Coronary artery (tissue), 2 donors: ENCODE data around the gene MACROD1.

Experiments used
- DNase-seq: peaks from one replicate; pipeline ENCODE4 v3.0.0-alpha.2; 2017; ENCODE audit warnings: low spot score
- H3K27ac ChIP-seq, 2 donors: fragments of 200-600 bp; sonication (generic); one replicate each; pipeline ENCODE4 v1.5.1; 2016 to 2019
- H3K4me3 ChIP-seq: fragments of 200-600 bp; sonication (generic); 2 replicates; pipeline ENCODE4 v1.5.1; 2016; ENCODE audit warnings: mild to moderate bottlenecking, moderate library complexity
- TF ChIP-seq, protein P1 (sequence below): fragments of 200-600 bp; sonication (generic); IDR thresholded peaks from one replicate; pipeline ENCODE4 v1.5.1; 2019; ENCODE audit warnings: antibody characterized with exemption

MACROD1 gene

DNA sequence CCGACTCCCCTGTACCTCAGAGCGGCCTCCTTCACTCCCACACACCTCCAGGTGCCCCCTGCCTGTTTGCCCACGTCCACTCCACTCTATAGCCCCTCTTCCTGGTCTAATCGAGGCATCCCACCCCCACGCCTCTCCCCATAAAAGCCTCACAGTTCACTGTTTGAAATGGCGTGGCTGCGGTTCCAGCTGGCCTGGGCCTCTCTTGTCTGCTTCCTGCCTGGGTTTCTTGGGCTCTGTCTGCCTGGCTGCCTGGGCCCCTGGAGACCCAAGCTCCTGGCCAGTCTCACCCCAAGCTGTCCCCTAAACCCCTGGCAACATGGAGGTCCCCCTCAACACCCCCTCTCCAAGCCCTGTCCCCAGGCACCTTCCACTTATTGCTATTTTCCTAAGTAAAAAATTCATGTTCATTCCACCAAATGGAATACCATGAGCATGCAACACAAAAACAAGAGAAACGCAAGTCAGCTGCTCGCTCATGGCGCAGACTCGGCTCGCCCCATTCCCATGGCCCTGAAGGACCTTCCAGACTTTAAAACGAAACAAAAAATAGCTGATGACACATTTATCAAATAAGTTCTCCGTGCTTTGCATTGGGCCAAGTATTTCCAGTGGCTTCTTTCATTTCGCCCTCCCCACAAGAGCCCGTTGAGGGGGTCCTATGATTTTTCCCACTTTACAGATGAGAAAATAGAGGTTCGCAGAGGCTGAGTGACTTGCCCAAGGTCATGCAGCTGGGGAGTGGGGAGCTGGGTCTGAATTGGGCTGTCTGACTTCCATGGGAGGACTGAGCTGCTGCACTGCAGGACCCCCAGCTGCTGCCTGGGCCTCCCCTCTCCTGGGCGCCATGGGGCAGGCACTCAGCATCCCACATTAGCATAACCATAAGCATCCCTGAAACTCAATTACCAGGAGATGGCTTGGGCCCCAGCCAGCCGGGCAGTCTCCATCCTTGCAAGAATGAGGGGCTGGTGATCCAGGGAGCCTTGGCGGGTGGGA, 141.9 kb downstream of the MACROD1 start:
- no peak overlapping the region for H3K4me3 ChIP-seq
- DNase-seq: no peak
- peak overlapping the region in 1 of 2 donors; percentile 7 for H3K27ac ChIP-seq
- TF ChIP-seq, protein P1, sequence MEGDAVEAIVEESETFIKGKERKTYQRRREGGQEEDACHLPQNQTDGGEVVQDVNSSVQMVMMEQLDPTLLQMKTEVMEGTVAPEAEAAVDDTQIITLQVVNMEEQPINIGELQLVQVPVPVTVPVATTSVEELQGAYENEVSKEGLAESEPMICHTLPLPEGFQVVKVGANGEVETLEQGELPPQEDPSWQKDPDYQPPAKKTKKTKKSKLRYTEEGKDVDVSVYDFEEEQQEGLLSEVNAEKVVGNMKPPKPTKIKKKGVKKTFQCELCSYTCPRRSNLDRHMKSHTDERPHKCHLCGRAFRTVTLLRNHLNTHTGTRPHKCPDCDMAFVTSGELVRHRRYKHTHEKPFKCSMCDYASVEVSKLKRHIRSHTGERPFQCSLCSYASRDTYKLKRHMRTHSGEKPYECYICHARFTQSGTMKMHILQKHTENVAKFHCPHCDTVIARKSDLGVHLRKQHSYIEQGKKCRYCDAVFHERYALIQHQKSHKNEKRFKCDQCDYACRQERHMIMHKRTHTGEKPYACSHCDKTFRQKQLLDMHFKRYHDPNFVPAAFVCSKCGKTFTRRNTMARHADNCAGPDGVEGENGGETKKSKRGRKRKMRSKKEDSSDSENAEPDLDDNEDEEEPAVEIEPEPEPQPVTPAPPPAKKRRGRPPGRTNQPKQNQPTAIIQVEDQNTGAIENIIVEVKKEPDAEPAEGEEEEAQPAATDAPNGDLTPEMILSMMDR: no peak

DNA sequence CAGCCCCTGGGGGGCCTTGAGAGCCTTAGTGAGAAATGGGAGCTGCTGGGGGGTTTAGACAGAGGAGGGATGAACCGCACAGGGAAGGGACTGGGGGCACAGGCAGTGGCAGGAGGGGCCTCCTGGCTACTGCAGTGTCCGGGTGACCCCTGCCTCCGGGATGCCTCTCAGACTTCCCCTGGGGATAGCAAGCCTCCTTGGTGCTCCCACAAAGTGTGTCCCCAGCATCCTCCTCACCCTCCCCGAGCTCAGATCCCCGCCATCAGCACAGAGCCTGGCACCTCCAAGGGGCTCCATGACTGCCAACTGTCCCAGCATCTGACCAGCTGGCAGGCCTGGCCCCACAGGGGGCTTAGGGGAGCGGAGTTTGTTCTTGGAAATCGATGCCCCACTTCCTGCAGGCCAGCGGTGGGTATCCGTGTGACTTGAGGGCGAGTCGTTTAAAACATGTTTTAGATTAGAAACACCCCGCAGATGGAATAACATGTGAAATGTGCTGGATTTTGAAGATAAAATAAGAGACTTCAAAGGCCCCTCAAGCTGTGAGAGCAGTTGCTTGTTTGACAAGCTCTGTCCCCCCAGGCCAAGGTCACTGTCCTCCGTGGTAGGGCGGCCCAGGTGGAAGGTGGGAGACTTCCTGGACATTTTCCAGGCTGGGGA, 143.7 kb downstream of the MACROD1 start:
- Histone ChIP-seq H3K4me3 (no peak overlapping the region), H3K27ac (no peak overlapping the region)
- DNase-seq: no peak
- TF ChIP-seq, protein P1: no peak

DNA sequence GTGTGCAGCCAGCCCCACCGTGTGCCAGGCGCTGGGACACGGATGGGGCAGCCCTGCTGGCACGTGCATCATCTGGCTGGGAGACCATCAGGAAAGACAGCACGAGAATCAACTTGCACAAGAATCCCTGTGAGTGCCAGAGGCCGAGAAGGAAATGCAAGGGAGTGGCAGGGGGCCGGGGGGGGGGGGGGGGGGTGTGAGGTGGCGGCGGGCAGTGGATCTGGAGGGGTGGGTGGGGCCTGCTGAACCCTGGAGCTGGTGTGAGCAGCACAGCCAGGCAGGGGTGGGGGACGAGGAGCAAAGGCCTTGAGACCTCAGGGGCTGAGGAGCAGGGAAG, 144.2 kb downstream of the MACROD1 start:
- no peak for DNase-seq
- Histone ChIP-seq H3K4me3 (no peak overlapping the region), H3K27ac (no peak overlapping the region)
- TF ChIP-seq, protein P1: no peak

GRCh38 chr11:64020976-64021756, 144.7 kb downstream of the MACROD1 start:
- Histone ChIP-seq H3K27ac (no peak overlapping the region), H3K4me3 (no peak overlapping the region)
- DNase-seq: no peak
- TF ChIP-seq, protein P1: no peak

- no peak overlapping the region for H3K4me3 ChIP-seq
- H3K27ac ChIP-seq: no peak overlapping the region
- DNase-seq: no peak
- TF ChIP-seq, protein P1: no peak
Observed at GRCh38 chr11:64019106-64020037, 146.5 kb downstream of the MACROD1 start.

- H3K4me3 ChIP-seq: no peak overlapping the region
- TF ChIP-seq, protein P1: no peak
- H3K27ac ChIP-seq: no peak overlapping the region
- DNase-seq: no peak
Observed at GRCh38 chr11:64018310-64018709, 147.6 kb downstream of the MACROD1 start.
